ENCODE data around the gene MED13.

- no peak for TF ChIP-seq CTCF (conservative IDR thresholded peaks at IDR 0.05)
- TF ChIP-seq EZH2 (IDR thresholded peaks at IDR 0.05; ENCODE audit: low read depth): no peak
Observed at GRCh38 chr17:62014526-62014925, 50.6 kb downstream of the MED13 start.

All from PC-9 (cell line).